ENCODE results near the gene HTR3D. TPM values are rescaled to one million over a fixed set of nuclear protein-coding genes. Genes with fewer than 3 reads are reported as not detected.

Gene HTR3D
- total and polyA plus RNA-seq, 9 of the 15 experiments (the other 6 are each of a cell fraction or from before 2014, with no cell fraction given), result not detected

DNA sequence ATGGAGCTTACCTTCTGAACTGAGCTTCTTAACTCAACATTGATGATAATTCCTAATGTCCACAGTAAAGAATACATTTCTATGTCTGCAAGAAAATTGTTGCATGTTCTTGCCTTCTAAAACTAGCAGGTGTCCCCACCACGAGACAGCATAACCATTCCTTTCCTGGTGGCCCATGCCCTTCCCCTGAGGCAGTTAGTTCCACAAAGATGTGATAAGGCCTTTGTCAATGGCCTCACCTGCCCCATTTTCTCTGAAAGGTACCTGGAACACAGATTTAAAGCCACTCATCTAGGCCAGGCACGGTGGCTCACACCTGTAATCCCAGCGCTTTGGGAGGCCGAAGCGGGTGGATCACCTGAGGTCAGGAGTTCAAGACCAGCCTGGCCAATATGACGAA lies 44.4 kb downstream of the HTR3D start:
- Histone ChIP-seq H3K79me2 (ENCODE audit: control insufficient read depth, insufficient read depth, low read length) (no peaks in the 10 kb centered on the region), H4K20me1 (replicated peaks; ENCODE audit: control insufficient read depth, insufficient read depth, low read length) (no peaks in the 10 kb centered on the region), H3K9me1 (ENCODE audit: control insufficient read depth, insufficient read depth, low read length) (no peaks in the 10 kb centered on the region), H3K9me3 (replicated peaks; ENCODE audit: control insufficient read depth, insufficient read depth, low read depth, low read length) (0 out of 2 replicates have a peak, but pooled peaks cover under 1% of the 10 kb centered on the region), H3K4me2 (ENCODE audit: insufficient read depth, low read length) (no peak overlapping the region), H3K4me3 (no peak overlapping the region), H3K9ac (ENCODE audit: insufficient read depth in 1 of 2, low read depth in 2 of 2, low read length in 2 of 2) (no peak overlapping the region), H3K4me1 (replicated peaks in 1 of 2; ENCODE audit: control insufficient read depth in 2 of 2, insufficient read depth in 2 of 2, low read length in 2 of 2) (peaks cover 2% of the 10 kb centered on the region in 2 experiments; a peak in 1 of 5 replicates), H2AFZ (ENCODE audit: low read depth, low read length) (no peak overlapping the region), H3K27ac (ENCODE audit: extremely low read depth, low read depth, low read length) (no peak overlapping the region), H3K27me3 (ENCODE audit: control insufficient read depth in 2 of 2, insufficient read depth in 2 of 2, low read length in 2 of 2) (no peaks in the 10 kb centered on the region), H3K36me3 (ENCODE audit: control insufficient read depth, insufficient read depth, low read length) (no peaks in the 10 kb centered on the region)
- TF ChIP-seq ZNF75A (CRISPR knock-in tag; IDR thresholded peaks at IDR 0.05) (no peak), ZBED1 (IDR thresholded peaks at IDR 0.05) (no peak), ETV1 (tag; conservative IDR thresholded peaks at IDR 0.05; ENCODE audit: low read depth) (no peak), HDAC8 (tag; IDR thresholded peaks at IDR 0.05) (no peak), MYC (IDR thresholded peaks at IDR 0.05; ENCODE audit: low read depth, low read length) (no peak), MYC (CRISPR knock-in tag; IDR thresholded peaks at IDR 0.05; ENCODE audit: borderline replicate concordance, low read depth) (no peak), STAG1 (CRISPR knock-in tag; IDR thresholded peaks at IDR 0.05; ENCODE audit: borderline replicate concordance) (no peak), TCF7 (IDR thresholded peaks at IDR 0.05; ENCODE audit: borderline replicate concordance) (no peak), ZNF79 (CRISPR knock-in tag; IDR thresholded peaks at IDR 0.05; ENCODE audit: low read depth) (no peak), LARP7 (IDR thresholded peaks at IDR 0.05) (no peak), EP400 (IDR thresholded peaks at IDR 0.05) (no peak), XRCC5 (IDR thresholded peaks at IDR 0.05; ENCODE audit: low read depth, low read length) (no peak)
- TF ChIP-seq, protein P1, sequence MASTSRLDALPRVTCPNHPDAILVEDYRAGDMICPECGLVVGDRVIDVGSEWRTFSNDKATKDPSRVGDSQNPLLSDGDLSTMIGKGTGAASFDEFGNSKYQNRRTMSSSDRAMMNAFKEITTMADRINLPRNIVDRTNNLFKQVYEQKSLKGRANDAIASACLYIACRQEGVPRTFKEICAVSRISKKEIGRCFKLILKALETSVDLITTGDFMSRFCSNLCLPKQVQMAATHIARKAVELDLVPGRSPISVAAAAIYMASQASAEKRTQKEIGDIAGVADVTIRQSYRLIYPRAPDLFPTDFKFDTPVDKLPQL (IDR thresholded peaks at IDR 0.05; ENCODE audit: extremely low read depth, insufficient read length), result no peak
- TF ChIP-seq, protein P2, sequence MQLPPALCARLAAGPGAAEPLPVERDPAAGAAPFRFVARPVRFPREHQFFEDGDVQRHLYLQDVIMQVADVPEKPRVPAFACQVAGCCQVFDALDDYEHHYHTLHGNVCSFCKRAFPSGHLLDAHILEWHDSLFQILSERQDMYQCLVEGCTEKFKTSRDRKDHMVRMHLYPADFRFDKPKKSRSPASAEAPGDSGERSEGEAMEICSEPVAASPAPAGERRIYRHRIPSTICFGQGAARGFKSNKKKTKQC (CRISPR knock-in tag; IDR thresholded peaks at IDR 0.05), result no peak
- TF ChIP-seq, protein P3, sequence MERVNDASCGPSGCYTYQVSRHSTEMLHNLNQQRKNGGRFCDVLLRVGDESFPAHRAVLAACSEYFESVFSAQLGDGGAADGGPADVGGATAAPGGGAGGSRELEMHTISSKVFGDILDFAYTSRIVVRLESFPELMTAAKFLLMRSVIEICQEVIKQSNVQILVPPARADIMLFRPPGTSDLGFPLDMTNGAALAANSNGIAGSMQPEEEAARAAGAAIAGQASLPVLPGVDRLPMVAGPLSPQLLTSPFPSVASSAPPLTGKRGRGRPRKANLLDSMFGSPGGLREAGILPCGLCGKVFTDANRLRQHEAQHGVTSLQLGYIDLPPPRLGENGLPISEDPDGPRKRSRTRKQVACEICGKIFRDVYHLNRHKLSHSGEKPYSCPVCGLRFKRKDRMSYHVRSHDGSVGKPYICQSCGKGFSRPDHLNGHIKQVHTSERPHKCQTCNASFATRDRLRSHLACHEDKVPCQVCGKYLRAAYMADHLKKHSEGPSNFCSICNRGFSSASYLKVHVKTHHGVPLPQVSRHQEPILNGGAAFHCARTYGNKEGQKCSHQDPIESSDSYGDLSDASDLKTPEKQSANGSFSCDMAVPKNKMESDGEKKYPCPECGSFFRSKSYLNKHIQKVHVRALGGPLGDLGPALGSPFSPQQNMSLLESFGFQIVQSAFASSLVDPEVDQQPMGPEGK (CRISPR knock-in tag; IDR thresholded peaks at IDR 0.05; ENCODE audit: borderline replicate concordance), result no peak
- TF ChIP-seq, protein P4, sequence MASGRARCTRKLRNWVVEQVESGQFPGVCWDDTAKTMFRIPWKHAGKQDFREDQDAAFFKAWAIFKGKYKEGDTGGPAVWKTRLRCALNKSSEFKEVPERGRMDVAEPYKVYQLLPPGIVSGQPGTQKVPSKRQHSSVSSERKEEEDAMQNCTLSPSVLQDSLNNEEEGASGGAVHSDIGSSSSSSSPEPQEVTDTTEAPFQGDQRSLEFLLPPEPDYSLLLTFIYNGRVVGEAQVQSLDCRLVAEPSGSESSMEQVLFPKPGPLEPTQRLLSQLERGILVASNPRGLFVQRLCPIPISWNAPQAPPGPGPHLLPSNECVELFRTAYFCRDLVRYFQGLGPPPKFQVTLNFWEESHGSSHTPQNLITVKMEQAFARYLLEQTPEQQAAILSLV (tag; IDR thresholded peaks at IDR 0.05), result no peak
- BruUV-seq (replicated peaks), result no TSS peak
- DNase-seq (ENCODE audit: extremely low read depth in 1 of 4, low spot score in 3 of 4), result no peak
- in situ Hi-C loops (cut with MboI), result no loop called here
- no peak for ATAC-seq
- POLR2A ChIA-PET, result interaction anchor here (0.9 kb wide), 1 partner anchor 34 kb away, joined by 4 read pairs; no protein-coding TSS in a partner anchor
- CTCF ChIA-PET (ENCODE audit: low intra/inter-chr PET ratio), result no interaction called here
- intact Hi-C loops (cut with micrococcal nuclease), result no loop called here
- no peak for FAIRE-seq
- 17% methylated on average over 2 of the region's 6 CpGs for WGBS (ENCODE audit: insufficient coverage, low coverage, missing lambda C conversion rate)
